HG02970 (cell line): ENCODE measurements around the gene FNBP1L.

Source experiments
- ATAC-seq: cut with Tn5 transposase; IDR thresholded peaks from one replicate; pipeline ENCODE4 v1.9.1; 2021; ENCODE audit warnings: mild to moderate bottlenecking, moderate library complexity, moderate number of reproducible peaks; ENCODE audit not compliant: unreplicated experiment, low FRiP score

FNBP1L gene

GRCh38 chr1:93603601-93604000 lies 155.7 kb downstream of the FNBP1L start:
- no peak for ATAC-seq
